Gastrocnemius medialis (tissue), 4 donors: ENCODE data around the gene GNG13.

Experiments
- CTCF ChIP-seq, 5 experiments: fragments of 450-650 bp in 3 of 5; fragments of 200-600 bp in 2 of 5; sonication (generic) in 2 of 5; IDR thresholded peaks in 4 of 5; conservative IDR thresholded peaks in 1 of 5; 1 replicate in 4 of 5; 2 replicates in 1 of 5; pipeline ENCODE4 v1.5.1; 2016 to 2019; ENCODE audit warnings: antibody characterized with exemption in 5 of 5, mild to moderate bottlenecking in 3 of 5, moderate library complexity in 3 of 5
- POLR2A ChIP-seq, 2 donors: fragments of 450-650 bp; IDR thresholded peaks; one replicate each; pipeline ENCODE4 v1.6.1; 2017; ENCODE audit warnings: antibody characterized with exemption in 2 of 2, mild to moderate bottlenecking in 2 of 2, moderate library complexity in 2 of 2

GRCh38 chr16:784431-784830 is 16.1 kb downstream of the GNG13 start:
- TF ChIP-seq CTCF (IDR thresholded peaks at IDR 0.05 in 4 of 5, conservative IDR thresholded peaks at IDR 0.05 in 1 of 5) = no peak
- no peak for TF ChIP-seq POLR2A (IDR thresholded peaks at IDR 0.05)
